Activated CD4-positive, alpha-beta T cell treated with anti-CD3 and anti-CD28 coated beads for 4 hours (primary cell): ENCODE data around the gene ATP6AP1.
A peak's percentile ranks its signal among the peaks of the same experiment; 100 is the strongest.
"Not testable (repeated sequence)": the region's sequence is repeated elsewhere in the genome, so short reads cannot be mapped to it uniquely, and the experiment has no call there.

Experiments
- DNase-seq, 2 donors: peaks; one replicate each; pipeline ENCODE4 v3.0.0-alpha.2; 2020

The ATP6AP1 gene

DNA sequence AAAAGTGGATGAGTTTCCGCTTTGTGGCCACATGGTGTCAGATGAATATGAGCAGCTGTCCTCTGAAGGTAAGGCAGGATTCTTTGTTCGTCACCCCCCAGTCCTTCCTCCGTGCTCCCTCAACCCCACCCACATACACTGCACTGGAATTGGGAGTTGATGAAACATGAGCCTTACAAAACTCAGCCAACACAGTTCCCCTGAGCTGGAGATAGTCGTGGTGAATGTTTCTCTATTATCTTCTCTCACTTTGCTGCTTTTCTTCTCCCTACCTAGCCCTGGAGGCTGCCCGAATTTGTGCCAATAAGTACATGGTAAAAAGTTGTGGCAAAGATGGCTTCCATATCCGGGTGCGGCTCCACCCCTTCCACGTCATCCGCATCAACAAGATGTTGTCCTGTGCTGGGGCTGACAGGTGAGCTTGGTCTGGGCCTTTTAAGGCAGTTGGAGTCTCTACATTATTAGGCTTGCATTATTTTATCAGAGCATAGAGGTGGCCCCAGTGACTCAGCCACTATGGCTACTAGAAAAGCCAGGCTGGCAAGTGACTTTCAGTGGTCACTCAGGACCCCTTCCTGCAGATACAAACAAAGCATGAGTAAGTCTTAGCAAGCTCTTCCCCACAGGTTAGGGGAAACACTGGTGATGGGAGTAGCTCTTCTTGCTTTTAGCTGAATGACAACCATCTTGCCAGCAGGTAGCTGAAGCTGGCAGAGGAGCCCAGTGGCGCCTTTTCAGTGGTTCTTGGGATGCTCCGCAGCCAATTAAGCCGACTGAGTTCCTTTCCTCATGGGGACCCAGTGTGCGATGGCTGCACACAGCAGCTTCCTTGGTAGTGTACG lies 28.7 kb upstream of the ATP6AP1 start:
- DNase-seq: no peak

DNA sequence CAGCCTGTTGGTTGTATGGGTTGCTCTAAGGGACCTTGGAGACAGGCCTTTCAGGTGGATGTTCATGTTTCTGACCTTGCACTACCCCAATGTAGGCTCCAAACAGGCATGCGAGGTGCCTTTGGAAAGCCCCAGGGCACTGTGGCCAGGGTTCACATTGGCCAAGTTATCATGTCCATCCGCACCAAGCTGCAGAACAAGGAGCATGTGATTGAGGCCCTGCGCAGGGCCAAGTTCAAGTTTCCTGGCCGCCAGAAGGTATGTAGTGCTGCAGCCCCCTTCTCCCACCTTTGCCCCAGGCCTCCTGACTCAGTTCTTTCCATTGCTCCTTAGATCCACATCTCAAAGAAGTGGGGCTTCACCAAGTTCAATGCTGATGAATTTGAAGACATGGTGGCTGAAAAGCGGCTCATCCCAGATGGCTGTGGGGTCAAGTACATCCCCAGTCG lies 28.1 kb upstream of the ATP6AP1 start:
- not testable (repeated sequence) for DNase-seq

DNA sequence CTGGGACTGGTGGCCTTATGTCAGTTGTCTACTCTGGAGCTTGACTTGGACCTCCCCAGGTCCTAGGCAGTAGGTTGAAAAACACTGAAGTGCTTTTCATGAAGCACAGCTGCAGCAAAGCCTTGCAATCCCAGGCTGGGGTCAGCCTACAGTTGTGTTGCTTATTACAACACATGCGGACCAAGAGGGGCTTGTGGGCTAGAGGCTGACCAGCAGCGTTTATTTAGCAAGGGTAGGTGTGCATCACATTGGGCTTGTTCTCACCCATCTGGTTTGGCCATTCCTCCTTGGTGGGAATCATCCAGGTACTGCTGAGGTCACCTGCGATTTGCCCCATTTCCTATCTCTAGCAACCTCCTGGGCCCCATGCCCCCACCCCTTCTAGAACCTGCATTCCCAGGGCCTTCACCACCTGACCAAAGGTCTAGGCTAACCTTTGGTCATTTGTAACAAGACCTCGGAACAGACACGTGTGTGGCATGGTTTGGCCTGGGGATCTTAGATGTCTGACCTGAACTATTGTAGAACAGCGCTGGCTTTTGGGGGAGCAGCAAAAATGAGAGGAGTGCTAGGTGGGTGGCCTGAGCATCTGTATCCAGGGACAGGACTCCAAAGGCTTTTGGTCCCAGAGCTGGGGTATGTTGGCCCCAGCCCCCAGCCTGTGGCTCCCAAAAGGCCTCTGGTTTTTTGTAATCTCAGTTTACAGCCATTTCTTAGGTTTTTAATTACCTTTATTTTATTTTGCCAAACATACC lies 27.3 kb upstream of the ATP6AP1 start:
- no peak for DNase-seq

DNA sequence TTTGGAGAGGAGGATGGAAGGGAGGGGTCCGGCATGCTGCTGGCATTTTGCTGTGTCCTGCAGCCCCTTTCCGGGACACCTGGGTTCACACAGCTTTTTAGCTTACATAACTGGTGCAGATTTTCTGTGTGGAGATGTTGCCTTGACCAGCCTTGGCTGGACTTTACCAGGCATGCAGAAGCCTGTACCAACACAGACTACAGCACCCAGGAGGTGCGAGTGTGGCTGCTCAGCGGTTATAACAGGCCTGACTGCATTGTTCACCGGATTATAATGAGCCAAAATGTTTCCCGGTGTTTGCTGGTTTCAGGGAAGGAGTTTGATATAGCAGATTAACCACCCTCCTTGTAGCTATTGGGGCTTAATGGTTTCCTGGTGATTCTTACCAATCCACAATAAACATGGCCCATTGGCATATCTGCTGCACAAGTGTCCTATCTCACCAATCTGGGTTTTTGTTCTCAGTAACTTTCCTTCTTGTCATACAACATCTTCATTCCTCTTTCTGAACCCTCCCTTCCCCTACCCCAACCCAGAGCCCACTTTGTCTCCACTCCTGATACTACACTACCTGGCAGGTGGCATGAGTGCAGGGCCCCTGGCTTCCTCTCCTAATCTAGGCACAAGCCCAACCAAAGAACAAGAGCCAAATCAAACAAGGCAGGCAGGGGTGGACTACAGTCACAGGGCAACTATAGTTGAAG lies 26.4 kb upstream of the ATP6AP1 start:
- no peak for DNase-seq

DNA sequence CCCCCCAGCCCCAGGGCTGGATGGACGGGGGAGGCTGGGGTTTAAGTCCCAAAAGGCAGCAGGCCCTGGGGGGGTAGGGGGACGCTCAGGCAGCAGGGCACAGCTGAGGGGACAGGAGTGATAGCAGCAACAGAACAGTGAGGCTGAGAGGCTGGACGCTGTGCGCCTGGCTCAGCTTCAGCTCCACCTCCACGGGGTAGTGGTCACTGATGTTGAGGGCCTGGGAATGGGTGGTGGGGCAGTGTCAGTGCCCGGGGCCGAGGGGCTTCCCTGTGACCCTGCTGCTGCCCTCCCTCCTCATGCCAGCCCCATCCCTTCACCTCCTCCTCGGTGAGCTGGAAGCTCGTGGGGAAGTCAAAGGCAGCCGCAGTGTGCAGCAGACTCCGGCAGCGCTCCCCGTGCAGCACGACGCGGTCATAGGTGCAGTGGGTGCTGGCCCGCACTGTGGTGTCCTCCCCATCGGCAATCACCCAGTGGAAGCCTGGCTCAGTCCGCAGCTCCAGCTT lies 25.8 kb upstream of the ATP6AP1 start:
- no peak for DNase-seq

DNA sequence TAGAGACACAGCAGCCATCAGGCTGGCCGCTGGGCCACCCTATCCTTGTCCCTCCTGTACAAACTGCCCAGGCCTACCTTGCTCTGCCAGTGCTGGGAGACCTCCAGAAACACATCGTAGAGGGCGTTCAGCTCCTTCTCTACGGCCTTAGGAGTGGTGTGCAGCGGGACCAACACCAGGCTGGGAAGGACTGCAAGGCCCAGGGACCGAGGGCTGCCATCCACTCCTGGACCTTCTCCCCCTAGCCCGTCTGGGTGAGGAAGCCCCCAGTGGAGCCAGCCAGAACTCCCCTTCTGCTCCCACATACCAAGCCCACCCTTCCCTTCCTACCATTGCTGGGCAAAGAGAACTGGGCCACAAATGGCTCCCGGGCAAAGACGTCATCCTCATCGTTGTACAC lies 25.3 kb upstream of the ATP6AP1 start:
- no peak for DNase-seq

DNA sequence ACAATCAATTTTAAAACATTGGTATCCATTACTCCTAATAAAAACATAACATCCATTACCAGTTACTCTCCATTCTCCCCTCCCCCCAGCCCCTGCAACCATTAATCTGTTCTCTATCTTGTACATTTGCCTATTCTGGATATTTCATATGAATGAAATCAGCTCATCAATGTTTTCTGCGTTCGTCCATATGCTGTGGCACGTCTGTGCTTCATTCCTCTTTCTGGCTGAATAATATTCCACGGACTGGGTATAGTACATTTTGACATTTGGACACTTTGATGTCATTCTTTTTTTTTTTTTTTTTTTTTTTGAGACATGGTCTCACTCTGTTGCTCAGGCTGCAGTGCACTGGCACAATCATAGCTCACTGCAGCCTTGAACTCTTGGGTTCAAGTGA lies 24.6 kb upstream of the ATP6AP1 start:
- DNase-seq: no peak

DNA sequence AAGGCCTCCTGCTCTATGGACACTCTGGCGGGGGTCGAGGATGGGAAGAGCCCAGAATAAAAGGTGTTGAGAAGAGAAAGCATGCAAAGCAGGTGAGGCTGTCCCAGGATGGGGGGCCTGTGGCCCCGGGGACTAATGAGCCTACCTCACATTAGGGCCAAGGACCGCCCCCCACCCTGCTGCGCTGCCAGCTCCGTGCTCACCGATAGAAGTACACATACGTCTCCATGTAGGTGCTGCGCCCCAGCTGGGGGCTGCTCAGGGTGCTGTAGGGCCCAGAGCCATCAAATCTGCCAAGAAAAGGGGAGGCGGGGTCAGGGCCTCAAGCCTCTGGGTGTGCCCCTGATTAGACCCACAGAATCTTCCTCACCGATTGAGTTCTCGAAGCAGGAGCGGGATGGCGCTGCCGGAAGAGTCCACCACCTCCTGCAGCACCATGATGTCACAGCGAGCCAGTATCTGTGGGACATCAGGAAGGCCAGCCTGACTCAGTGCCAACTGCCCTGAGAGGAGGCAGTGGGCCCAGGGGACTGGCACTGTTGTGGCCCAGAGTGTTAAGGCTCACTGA lies 23.8 kb upstream of the ATP6AP1 start:
- DNase-seq: no peak

DNA sequence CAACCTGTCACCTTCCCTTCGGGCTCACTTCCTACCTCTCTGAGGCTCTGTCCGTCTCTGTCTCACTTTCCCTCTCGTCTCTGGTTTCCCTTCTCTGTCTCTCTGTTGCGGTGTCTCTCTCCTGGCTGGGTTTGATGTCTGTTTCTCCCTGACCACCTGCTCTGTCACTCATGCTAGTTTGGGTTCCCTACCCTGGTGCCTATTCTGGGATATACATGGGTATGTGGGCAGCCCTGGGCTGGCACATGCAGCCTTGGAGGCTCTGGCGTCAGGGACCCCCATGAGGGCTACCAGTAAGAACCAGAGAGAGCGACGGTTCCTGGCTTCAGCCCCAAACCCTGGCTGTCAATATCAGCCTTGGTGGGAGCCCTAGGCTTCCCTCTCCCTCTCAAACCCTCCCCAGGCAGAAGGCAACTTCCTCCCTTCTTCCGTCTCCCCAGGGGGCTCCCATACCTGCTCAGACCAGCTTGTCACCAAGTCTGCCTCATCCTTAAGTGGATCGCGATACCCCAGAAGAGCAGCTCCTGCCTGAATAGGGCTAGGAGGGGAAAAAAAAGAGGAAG lies 19.7 kb upstream of the ATP6AP1 start:
- no peak for DNase-seq

DNA sequence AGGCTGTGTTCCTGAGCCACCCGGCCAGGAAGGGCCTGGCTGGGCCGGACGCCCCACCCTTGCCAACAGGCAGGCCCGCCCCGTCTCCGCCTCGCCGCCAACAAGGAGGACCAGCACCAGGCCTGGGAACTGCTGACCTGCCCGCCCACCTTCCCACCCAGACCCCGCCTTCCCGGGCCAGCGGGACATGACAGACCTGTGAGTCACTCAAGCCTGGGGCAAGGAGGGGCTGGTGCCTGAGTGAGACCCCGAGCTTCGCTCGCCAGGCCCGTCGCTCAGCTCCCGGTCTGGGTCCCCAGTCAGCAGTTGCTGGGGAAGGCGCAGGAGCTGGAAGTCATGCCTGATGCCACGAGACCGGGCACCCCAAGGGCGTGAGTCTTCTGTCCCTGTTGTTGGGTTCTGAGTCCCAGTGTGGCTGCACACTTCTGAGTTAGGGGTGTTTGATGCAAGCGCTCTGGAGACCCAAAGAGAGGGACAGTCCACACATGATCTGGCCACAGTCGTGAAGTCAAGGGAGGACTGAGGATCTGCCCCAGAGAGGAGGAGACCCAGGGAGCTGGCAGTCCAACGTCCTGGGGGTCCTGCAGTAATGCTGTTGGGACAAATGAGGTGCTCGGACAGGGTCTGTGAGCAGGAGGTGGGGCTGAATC lies 19.1 kb upstream of the ATP6AP1 start, which contains the start of gene DNASE1L1:
TSS of gene DNASE1L1 (minus strand) at position 33 of the 650 bp plus-strand sequence. CDS start 3,686 bp downstream, outside the sequence.
- no peak for DNase-seq

DNA sequence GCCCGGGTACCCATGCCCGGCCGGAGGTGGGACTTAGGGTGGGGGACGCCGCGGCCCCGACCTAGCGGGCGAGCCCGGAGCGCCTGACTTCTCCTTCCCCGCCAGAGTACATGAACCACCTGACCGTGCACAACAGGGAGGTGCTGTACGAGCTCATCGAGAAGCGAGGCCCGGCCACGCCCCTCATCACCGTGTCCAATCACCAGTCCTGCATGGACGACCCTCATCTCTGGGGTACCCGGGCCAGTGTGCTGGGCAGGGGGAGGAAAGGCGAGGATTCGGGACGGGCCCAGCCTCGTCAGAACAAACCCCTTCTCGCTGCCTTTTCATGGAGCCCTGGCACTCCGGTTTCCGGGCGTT lies 16.5 kb upstream of the ATP6AP1 start:
- peak in 1 of 2 donors; percentile 47 for DNase-seq

DNA sequence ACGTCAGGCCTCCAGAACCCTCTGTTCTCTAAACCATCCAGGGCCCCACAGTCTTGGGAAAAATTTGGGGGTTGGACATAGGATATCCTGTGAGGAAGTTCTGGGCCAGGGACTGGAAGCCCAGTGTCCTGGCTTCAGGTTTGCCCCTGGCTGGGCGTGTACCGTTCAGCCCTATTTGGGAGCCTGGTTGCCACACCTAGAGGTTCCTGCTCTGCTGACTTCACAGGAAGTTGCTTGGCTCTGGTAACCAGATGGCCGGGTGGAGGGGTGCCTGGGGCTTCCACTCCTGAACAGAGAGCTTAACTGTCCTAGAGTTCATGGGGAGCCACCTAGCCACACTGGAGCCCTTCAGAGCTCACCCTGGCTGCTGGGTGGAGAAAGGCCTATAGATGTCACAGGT lies 16.0 kb upstream of the ATP6AP1 start:
- no peak for DNase-seq

DNA sequence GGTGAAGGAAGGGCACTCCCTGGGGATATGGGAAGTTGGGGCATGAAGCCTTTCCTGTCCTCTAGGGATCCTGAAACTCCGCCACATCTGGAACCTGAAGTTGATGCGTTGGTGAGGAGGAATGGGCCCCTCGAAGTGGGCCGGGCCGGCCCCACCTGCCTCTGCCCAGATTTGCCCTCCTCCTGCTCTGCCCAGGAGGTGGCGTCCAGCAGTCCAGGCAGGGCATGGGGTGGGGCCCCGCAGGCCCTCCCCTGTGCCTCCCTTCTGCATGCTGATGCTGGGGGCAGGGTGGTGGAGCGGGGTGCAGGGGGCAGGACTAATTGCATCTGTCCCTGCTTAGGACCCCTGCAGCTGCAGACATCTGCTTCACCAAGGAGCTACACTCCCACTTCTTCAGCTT lies 15.3 kb upstream of the ATP6AP1 start:
- no peak for DNase-seq

DNA sequence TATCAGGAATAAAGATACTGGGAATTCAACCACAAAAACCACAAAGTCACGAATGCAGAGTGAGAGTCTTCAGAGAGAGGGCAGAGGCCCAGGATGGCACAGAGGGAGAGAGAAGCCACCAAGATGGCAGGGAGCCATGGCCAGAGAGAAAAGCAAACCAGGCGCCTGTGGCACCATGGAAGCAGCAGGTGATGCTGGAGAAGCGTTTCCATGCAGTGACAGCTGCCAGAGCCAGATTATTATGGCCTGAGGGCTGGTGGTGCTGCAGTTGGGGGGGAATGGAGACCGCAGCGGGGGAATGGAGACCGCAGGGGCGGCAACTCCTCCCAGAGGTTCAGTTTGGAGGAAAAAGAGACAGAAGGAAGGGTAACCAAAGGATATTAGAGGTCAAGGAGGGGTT lies 11.3 kb upstream of the ATP6AP1 start:
- no peak for DNase-seq

DNA sequence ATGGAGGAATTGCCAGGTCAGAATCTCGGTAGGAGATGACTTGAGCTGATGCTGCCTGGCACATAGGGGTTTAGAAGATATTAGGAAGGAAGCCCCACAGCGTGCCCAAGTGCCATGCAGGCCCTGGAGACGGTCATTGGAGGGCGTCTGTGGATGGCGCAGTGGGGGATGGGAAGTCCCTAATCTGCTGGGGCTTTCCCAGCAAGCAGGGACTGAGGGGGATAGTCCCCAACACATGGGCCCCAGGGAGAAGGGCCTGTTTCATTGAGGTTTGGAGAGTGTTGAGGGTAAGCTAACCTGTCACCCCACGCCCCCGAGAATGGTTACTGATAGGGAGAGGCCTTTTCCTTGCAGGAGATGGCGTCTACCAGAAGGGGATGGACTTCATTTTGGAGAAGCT lies 9.3 kb upstream of the ATP6AP1 start:
- no peak for DNase-seq

DNA sequence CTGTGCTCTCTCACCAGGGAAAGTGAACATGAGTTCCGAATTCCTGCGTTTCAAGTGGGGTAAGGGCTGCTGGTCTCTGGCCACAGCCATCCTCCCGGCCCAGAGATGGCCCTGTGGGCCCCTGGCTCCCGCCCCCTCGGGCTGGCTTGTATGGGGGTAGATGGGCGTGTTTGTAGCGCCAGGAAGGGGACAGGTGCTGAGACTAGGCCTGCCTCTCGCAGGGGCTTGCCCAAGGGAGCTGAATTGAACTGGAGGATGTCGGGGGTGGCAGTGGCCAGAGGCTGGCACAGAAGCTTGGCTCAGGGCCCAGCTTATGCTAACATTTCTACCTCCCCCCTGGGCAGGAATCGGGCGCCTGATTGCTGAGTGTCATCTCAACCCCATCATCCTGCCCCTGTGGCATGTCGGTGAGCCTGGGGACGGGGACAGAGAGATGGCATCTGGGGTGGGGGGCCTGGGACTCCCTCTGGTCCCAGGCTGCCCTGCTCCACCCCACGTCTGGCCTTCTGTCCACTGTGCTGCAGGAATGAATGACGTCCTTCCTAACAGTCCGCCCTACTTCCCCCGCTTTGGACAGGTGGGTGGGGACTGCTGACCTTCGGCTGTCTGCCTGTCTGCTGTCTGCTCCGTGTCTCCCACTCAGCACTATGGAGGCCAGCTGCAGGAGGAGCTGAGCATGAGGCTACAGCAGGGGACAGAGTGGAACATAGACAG lies 8.6 kb upstream of the ATP6AP1 start:
- no peak for DNase-seq

DNA sequence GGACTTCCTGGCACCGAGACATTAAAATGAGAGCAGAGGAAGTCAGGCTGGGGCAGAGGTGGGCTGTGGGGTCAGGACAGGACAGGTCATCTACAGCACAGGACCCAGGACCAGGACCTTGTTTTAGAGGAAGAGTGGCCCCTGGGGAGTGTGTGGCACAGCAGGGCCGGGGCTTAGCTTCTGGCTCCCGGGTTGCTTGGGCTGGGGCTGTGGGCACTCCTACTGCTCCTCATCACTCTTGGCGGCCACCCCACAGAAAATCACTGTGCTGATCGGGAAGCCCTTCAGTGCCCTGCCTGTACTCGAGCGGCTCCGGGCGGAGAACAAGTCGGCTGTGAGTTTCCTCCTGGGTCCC lies 8.1 kb upstream of the ATP6AP1 start:
- no peak for DNase-seq

DNA sequence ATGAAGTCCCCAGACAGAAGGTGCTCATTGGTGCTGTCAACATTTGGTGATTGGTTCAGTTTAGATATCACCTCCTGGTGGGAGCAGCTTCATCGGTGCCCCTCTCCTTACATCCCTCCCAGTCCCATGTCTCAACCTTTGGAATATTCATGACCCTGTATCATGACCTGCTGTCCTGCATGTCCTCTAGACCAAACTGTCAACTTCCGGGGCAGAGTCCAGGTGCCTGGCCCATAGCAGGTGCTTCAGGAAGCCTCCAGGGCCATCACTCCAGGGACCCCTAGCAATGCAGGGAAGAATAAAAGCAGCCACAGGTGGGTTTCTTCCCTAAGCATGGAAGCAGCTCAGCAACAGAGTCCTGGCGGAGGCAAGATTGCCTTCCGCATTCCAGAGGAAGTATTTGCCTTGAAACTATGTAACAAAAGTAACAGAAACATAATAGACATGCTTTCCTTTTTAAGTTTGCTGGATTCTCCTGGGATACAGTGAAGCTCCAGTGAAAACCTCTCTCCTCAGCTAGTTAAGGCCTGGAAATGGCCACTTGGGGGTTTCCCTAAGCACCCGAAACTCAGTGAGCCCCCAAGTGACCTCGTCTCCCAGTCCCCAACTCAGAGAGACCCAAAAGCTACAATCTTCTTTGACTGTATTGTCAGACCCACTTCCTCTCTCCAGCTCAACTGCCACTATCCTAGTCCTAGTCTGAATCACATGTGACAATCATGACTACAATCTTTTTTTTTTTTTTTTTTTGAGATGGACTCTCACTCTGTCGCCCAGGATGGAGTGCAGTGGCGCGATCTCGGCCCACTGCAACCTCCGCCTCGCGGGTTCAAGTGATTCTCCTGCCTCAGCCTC lies 1.3 kb upstream of the ATP6AP1 start:
- no peak for DNase-seq

DNA sequence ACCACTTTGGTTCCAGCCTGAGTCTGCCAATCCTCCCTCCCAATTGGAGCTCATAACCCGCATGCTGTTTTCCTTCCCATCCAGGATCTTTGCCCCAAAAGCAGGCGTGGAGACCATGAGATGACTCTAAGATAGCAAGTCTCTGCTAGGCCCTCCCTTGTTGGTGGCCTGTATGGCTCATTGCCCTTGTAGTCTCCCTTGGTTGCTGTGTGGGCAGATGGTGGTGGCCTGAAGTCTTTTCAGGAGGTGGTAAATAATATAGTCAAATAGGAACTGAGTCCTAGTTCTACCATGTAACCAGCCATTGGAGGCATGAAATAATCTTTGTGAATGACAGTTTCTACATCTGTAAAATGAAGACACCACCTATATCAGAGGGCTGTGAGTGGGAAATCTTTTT lies 1.2 kb downstream of the ATP6AP1 start:
- DNase-seq: no peak

DNA sequence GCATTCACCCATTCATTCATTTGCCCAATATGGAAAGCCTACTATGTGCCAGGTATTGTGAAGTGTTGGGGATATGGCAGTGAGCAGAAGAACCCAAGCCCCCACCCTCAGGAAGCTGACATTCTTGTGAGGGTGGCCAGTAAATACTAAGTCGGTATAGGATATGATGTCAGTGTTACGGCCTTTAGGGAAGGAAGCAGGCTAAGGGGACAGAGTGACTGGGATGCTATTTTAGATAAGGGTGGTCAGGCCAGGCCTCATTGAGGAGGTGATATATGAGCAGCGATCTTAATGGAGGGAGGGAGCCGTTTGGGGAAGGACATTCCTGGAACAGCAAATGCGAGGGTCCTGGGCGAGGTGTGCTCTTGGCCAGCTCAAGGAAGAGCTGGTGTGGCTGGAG lies 2.0 kb downstream of the ATP6AP1 start:
- no peak for DNase-seq

DNA sequence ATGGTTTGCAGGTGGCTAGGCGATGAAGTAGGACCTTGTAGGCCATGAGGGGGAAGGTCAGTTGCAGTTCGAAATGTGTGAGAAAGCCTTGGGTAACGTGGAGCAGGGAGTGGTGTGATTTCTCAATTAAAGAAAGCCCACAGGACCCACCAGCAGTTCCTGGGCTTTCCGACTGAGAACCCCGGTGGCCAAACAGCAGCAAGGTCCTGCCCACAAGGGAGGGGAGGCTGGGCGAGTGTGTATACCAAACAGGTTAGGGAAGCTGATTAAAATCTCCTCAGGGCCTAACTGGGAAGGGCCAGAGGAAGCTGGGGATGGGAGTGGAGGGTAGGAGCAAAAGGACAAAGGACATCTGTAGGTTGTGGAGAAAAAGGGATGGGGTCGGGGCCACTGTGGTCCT lies 2.4 kb downstream of the ATP6AP1 start:
- DNase-seq: no peak
